Retinal pigment epithelial cell (primary cell): ENCODE results near the gene XPNPEP2.

ENCODE experiments used
- DNase-seq: peaks from one replicate; pipeline ENCODE4 v3.0.0-alpha.2; 2010; ENCODE audit warnings: low read depth
- H3K4me3 ChIP-seq: 2 replicates; pipeline ENCODE4 v1.5.1; 2011; ENCODE audit warnings: mild to moderate bottlenecking, low read length, control low read depth, moderate library complexity
- TF ChIP-seq, protein P1 (sequence below): conservative IDR thresholded peaks from 2 replicates; pipeline ENCODE4 v1.5.1; 2011; ENCODE audit warnings: low read depth, low read length, control low read depth, inconsistent platforms

The XPNPEP2 gene

DNA sequence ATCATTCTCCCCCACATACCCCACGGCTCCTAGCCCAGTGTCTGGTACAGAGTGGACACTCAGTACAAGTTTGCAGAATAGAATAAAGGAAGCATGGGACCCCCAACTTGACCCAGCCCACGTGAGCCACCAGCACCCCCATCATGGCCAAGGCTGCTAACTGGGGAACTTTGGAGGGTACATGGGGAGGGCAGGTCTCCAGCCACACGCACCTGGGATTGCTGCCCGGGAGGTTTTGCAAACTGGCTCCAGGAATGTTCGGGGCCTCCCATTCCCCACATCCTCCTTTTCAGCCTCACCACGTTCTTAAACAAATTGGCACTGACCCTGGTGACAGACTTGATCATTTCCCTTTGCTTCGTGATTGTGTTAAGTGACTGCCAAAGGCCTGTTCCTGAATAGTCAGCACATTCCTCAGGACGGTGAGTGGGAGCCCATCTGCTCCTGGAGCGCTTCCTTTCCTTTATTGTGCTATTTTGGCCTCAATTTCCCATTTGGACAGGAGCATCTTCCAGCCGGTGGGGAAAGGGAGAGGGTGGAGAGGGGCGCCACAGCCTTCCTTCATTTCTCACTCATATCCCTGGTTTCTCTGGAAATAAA is 18.7 kb upstream of the XPNPEP2 start:
- TF ChIP-seq, protein P1, sequence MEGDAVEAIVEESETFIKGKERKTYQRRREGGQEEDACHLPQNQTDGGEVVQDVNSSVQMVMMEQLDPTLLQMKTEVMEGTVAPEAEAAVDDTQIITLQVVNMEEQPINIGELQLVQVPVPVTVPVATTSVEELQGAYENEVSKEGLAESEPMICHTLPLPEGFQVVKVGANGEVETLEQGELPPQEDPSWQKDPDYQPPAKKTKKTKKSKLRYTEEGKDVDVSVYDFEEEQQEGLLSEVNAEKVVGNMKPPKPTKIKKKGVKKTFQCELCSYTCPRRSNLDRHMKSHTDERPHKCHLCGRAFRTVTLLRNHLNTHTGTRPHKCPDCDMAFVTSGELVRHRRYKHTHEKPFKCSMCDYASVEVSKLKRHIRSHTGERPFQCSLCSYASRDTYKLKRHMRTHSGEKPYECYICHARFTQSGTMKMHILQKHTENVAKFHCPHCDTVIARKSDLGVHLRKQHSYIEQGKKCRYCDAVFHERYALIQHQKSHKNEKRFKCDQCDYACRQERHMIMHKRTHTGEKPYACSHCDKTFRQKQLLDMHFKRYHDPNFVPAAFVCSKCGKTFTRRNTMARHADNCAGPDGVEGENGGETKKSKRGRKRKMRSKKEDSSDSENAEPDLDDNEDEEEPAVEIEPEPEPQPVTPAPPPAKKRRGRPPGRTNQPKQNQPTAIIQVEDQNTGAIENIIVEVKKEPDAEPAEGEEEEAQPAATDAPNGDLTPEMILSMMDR: no peak

DNA sequence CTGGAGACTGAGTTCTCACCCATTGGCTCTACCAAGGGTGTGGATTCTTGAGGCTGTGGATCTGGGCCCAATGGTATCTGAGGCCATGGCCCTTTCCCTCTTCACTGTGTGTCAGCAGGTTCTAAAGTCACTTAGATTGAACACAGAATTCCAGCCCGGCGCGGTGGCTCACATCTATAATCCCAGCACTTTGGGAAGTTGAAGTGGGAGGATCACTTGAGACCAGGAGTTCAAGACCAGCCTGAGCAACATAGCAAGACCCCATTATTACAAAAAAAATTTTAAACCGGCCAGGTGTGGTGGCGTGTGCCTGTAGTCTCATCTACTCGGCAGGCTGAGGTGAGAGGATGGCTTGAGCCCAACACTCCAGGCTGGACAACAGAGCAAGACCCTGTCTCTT is 18.0 kb upstream of the XPNPEP2 start:
- TF ChIP-seq, protein P1: no peak
- H3K4me3 ChIP-seq: no peak overlapping the region
- no peak for DNase-seq

More for the DNA sequence above, 18.7 kb upstream of the XPNPEP2 start:
- no peak for DNase-seq
- H3K4me3 ChIP-seq: no peak overlapping the region

DNA sequence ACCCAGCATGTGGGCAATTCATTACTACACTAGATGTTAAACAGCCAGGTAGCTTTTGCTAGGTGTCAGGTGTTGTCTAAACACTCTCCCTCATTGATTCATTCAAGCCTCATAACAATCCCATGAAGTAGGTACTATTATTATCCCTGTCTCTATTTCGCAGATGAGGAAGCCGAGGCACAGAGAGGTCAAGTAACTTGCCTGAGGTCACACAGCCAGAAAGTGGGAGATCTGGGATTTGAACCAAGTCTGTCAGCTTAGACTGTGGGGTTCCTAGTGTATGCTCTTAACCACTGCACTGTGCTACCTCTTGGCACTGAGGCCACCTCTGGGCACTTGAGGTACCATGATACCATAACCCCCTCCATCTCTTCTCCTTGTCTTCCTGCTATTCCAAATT is 17.4 kb upstream of the XPNPEP2 start:
- TF ChIP-seq, protein P1: no peak
- no peak overlapping the region for H3K4me3 ChIP-seq
- no peak for DNase-seq

DNA sequence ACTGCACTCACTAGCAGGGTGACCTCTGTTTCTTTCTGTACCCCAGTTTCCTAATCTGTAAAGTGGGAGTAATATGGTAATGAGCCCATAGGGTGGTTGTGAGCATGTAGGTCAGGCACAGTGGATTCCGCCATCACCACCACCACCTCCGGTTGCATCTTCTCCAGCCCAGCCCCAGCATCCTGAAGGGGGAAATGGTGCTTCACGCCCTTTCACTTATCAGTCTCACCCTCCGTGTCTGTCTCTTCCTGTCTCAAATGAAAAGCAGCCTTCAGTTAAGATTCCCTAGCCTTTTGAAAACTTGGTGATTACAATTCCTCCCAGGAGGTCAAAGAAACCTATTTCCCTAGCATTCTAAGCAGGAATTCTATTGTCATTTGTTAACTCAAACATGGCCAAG is 16.9 kb upstream of the XPNPEP2 start:
- DNase-seq: no peak
- TF ChIP-seq, protein P1: no peak
- no peak overlapping the region for H3K4me3 ChIP-seq

DNA sequence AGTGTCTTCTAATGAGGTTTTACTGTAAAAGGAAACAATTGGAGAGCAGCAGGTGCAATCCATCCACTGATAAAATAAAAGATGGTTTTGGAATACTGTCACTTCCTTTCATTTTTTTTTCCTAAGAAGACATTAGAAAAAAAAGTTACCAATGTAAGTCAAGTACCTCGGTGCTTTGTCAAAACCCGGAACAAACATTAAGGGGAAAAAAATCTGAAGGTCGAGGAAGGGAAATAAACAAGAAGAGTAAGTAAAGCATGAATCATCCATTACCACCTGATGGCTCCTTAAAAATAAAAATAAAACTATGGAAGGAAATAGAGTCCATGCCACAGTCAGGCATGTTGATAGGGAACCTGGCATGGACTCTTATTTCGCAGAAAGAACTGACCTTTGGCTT is 15.3 kb upstream of the XPNPEP2 start:
- no peak for DNase-seq
- TF ChIP-seq, protein P1: no peak

DNA sequence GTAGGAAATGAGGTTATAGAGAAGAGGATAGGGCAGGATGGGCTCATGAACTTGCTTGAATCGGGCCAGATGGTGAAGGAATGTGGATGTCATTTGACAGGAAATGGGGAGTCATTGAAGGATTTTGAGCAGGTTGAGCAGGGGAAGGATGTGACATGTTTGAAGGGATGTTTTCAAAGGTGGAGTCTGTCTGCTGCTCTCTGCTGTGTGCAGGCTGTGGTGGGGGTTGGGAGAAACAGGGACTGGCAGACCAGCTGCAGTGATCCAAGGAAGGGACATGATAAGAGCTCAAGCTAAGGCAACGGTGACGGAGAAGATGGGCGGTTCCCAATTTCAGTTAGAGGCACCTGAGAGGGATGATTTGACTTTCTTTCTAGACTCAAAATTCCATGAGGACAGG is 14.0 kb upstream of the XPNPEP2 start:
- no peak for DNase-seq
- TF ChIP-seq, protein P1: no peak
- no peak overlapping the region for H3K4me3 ChIP-seq

More for the DNA sequence above, 15.3 kb upstream of the XPNPEP2 start:
- no peak overlapping the region for H3K4me3 ChIP-seq

DNA sequence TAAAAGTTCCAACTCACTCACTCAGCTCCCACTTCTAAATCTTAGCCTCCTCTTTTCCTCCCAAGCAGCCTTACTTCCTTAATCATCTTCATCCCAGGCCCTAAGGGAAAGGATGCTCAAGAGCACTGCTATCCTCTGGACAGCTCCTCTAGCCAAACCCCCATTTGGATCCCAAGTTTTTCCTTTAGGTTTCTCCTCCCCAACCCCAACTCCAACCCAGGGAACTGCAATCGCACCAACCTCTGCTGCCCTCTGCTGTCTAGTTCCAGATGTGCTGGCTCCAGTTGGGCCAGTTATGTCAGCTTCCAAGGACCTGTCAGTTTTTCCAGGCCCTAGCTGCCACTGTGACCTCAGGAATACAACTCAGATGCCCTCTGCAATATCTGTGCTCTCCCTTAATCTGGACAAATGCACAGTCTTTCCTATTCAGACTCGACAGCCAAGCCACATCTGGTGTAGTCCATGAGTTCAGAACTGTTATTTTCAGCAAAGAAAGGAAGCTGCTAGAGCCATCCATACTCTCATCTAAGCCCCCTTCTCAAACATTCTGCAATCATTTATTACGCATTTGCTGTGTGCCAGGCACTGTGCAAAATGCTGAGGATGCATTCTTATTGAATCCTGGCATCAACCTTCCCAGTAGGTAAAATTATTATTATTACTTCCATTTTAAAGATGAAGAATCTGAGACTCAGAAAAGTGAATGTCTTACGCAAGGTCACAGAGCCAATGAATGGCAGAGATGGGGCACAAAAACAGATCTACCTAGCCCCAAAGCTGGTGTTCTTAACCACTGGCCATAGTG is 12.3 kb upstream of the XPNPEP2 start:
- H3K4me3 ChIP-seq: no peak overlapping the region
- peak; percentile 7 for DNase-seq
- TF ChIP-seq, protein P1: peak; percentile 78
